ENCODE measurements around the gene CMBL.

DNA sequence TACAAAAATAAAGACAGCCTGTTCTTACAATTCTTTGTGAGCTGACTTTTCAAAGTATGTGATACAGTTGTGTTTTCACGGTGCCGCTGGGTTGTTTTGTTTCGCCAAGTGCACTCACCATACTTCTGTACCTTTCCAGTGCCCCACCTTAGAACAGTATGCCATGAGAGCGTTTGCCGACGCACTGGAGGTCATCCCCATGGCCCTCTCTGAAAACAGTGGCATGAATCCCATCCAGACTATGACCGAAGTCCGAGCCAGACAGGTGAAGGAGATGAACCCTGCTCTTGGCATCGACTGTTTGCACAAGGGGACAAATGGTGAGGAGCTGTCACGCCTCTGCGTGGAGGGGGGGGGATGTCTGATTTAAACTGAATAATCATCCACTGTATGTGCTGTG lies 44.7 kb downstream of the CMBL start:
- no peak for TF ChIP-seq CTCF (IDR thresholded peaks at IDR 0.05; ENCODE audit: poor library complexity)
- no peak for TF ChIP-seq EZH2phosphoT487 (IDR thresholded peaks at IDR 0.05; ENCODE audit: low read depth, severe bottlenecking, unreplicated experiment)
